HCT116 (cell line): ENCODE data around the gene CRADD. TPM values are rescaled to one million over a fixed set of nuclear protein-coding genes. Genes with fewer than 3 reads are reported as not detected.

ENCODE experiments used
- ATAC-seq: fragments of 200-7000 bp; cut with Tn5 transposase; 2 replicates; pipeline ENCODE4 v1.9.1; 2020; ENCODE audit warnings: mild to moderate bottlenecking, moderate library complexity
- BruUV-seq: library from RNA; stranded (reverse); fragments of 400-500 nt; replicated peaks from 2 replicates; lab custom pipeline; 2021; lab: Mats Ljungman, UMichigan
- CTCF ChIA-PET: fragments of 300-600 bp; sonication (Branson Sonifier 250); formaldehyde crosslinking; loops from one replicate; lab custom pipeline; 2021; ENCODE audit warnings: antibody characterized with exemption; lab: Charles Lee
- POLR2A ChIA-PET: fragments of 300-600, 350-600 bp; sonication (Branson Sonifier 250); formaldehyde crosslinking; loops from one replicate; lab custom pipeline; 2021; ENCODE audit warnings: antibody characterized with exemption; lab: Charles Lee
- RAD21 ChIA-PET, 2 experiments: fragments of 300-600 bp; sonication (Branson Sonifier 250); formaldehyde crosslinking; loops; one replicate each; lab custom pipeline; 2023; ENCODE audit warnings: low total read pairs in 2 of 2; ENCODE audit not compliant: uncharacterized antibody in 2 of 2, unreplicated experiment in 2 of 2, low non-redundant PET in 1 of 2; lab: Charles Lee
- DNase-seq: peaks from one replicate; pipeline ENCODE4 v3.0.0-alpha.2; 2010; ENCODE audit warnings: low read depth, low spot score
- H2AFZ ChIP-seq: fragments of 200-600 bp; shearing (Covaris generic), sonication (generic); 2 replicates; pipeline ENCODE4 v1.6.1; 2017; ENCODE audit warnings: low read depth, mixed run types, mixed read lengths, antibody characterized with exemption, low read length; ENCODE audit not compliant: poor library complexity, severe bottlenecking
- H3K27ac ChIP-seq: 2 replicates; pipeline ENCODE4 v1.5.1; 2012; ENCODE audit warnings: low read depth, low read length
- H3K27me3 ChIP-seq: fragments of 200-600 bp; sonication (generic); 2 replicates; pipeline ENCODE4 v1.6.1; 2016; ENCODE audit warnings: mixed run types, low read length, mixed read lengths; ENCODE audit not compliant: insufficient read depth
- H3K36me3 ChIP-seq, 2 experiments: fragments of 200-500 bp in 1 of 2; fragments of 200-600 bp in 1 of 2; sonication (Bioruptor generic) in 1 of 2; sonication (generic) in 1 of 2; 2 replicates each; pipeline versions ENCODE4 v1.5.1 to v1.6.1; 2014 to 2016; ENCODE audit warnings: low read length in 2 of 2, inconsistent platforms in 1 of 2, mixed read lengths in 1 of 2, mixed run types in 1 of 2; ENCODE audit not compliant: insufficient read depth in 2 of 2, control insufficient read depth in 1 of 2
- H3K4me1 ChIP-seq, 2 experiments: fragments of 200-600 bp in 1 of 2; sonication (generic) in 1 of 2; 2 replicates each; pipeline versions ENCODE4 v1.5.1 to v1.6.1; 2012 to 2017; ENCODE audit warnings: low read length in 2 of 2, inconsistent platforms in 1 of 2, mild to moderate bottlenecking in 1 of 2, mixed read lengths in 1 of 2, mixed run types in 1 of 2, moderate library complexity in 1 of 2; ENCODE audit not compliant: insufficient read depth in 2 of 2, control insufficient read depth in 1 of 2
- H3K4me2 ChIP-seq: fragments of 200-600 bp; sonication (generic); 2 replicates; pipeline ENCODE4 v1.6.1; 2017; ENCODE audit warnings: mixed run types, low read length, mixed read lengths
- H3K4me3 ChIP-seq, 2 experiments: fragments of 200-600 bp in 1 of 2; sonication (generic) in 1 of 2; replicated peaks in 1 of 2; 2 replicates each; pipeline ENCODE4 v1.5.1; 2011 to 2016; ENCODE audit warnings: low read length in 2 of 2, control low read depth in 1 of 2, low read depth in 1 of 2, mild to moderate bottlenecking in 1 of 2, mixed read lengths in 1 of 2, mixed run types in 1 of 2
- H3K79me2 ChIP-seq: fragments of 200-600 bp; sonication (generic); 2 replicates; pipeline ENCODE4 v1.6.1; 2017; ENCODE audit warnings: mild to moderate bottlenecking, mixed run types, low read length, moderate library complexity, mixed read lengths; ENCODE audit not compliant: insufficient read depth
- H3K9ac ChIP-seq: fragments of 200-600 bp; sonication (generic); 2 replicates; pipeline ENCODE4 v1.6.1; 2016; ENCODE audit warnings: low read length, mixed read lengths
- H3K9me2 ChIP-seq: fragments of 200-600 bp; sonication (generic), shearing (Covaris generic); 2 replicates; pipeline ENCODE4 v1.6.1; 2017; ENCODE audit warnings: mixed run types, mild to moderate bottlenecking, moderate library complexity; ENCODE audit not compliant: insufficient read depth
- H3K9me3 ChIP-seq, 2 experiments: fragments of 200-500 bp in 1 of 2; fragments of 200-600 bp in 1 of 2; sonication (Bioruptor generic) in 1 of 2; sonication (generic) in 1 of 2; 2 replicates each; pipeline ENCODE4 v1.6.1; 2014 to 2017; ENCODE audit warnings: low read length in 2 of 2, mixed read lengths in 2 of 2, inconsistent platforms in 1 of 2, low read depth in 1 of 2, mild to moderate bottlenecking in 1 of 2, mixed run types in 1 of 2, moderate library complexity in 1 of 2; ENCODE audit not compliant: control insufficient read depth in 1 of 2, insufficient read depth in 1 of 2
- H4K20me1 ChIP-seq: fragments of 200-600 bp; sonication (generic), shearing (Covaris generic); 2 replicates; pipeline ENCODE4 v1.6.1; 2017; ENCODE audit warnings: mixed run types, mild to moderate bottlenecking, moderate library complexity; ENCODE audit not compliant: insufficient read depth
- CBX3 ChIP-seq: IDR thresholded peaks from 2 replicates; pipeline ENCODE4 v1.6.1; 2012; ENCODE audit warnings: low read depth
- CTCF ChIP-seq, 3 experiments: fragments of 200-600 bp in 1 of 3; sonication (generic) in 1 of 3; IDR thresholded peaks in 2 of 3; conservative IDR thresholded peaks in 1 of 3; 2 replicates each; pipeline ENCODE4 v1.5.1; 2012 to 2017; ENCODE audit warnings: low read depth in 2 of 3, low read length in 2 of 3, antibody characterized with exemption in 1 of 3, borderline replicate concordance in 1 of 3, control low read depth in 1 of 3, mild to moderate bottlenecking in 1 of 3, mixed read lengths in 1 of 3, mixed run types in 1 of 3, moderate library complexity in 1 of 3; ENCODE audit not compliant: insufficient read depth in 1 of 3
- POLR2AphosphoS5 ChIP-seq: IDR thresholded peaks from 2 replicates; pipeline ENCODE4 v1.6.1; 2011; ENCODE audit warnings: mild to moderate bottlenecking, low read depth, low read length, moderate library complexity
- RAD21 ChIP-seq: IDR thresholded peaks from 2 replicates; pipeline ENCODE4 v1.6.1; 2012; ENCODE audit warnings: low read depth, mild to moderate bottlenecking
- YY1 ChIP-seq: IDR thresholded peaks from 2 replicates; pipeline ENCODE4 v1.6.1; 2011; ENCODE audit warnings: low read length, low read depth, moderate library complexity, mild to moderate bottlenecking; ENCODE audit not compliant: insufficient replicate concordance; ENCODE audit errors: extremely low read depth
- intact Hi-C: fragments of 100-400 bp; cut with micrococcal nuclease; formaldehyde crosslinking; loops from 2 replicates; pipeline ENCODE4 v1.10.0; 2022
- total RNA-seq: library from RNA; stranded (reverse); gene quantifications from one replicate; pipeline ENCODE4 v1.2.1, GENCODE V29; 2021; ENCODE audit not compliant: unreplicated experiment

CRADD gene
- total RNA-seq, 1 experiment from 2014 or later, result 12.2 TPM

GRCh38 chr12:93763746-93764147 lies 86.6 kb downstream of the CRADD start:
- CTCF ChIA-PET, result no interaction called here

GRCh38 chr12:93766371-93766770 lies 89.2 kb downstream of the CRADD start:
- no TSS peak for BruUV-seq
- CTCF ChIA-PET, result interaction anchor here (1.3 to 4.4 kb wide), 2 partner anchors 309 to 335 kb away, joined by 6 to 40 read pairs; no protein-coding TSS in a partner anchor

More at GRCh38 chr12:93763746-93764147, 86.6 kb downstream of the CRADD start:
- Histone ChIP-seq H2AFZ (no peak overlapping the region), H3K9me2 (no peaks in the 10 kb centered on the region), H3K4me1 (peaks cover 3 to 29% of the 10 kb centered on the region in 2 experiments; a peak in 2 of 4 replicates), H3K4me2 (no peak overlapping the region), H3K27me3 (no peaks in the 10 kb centered on the region), H3K27ac (no peak overlapping the region), H3K9me3 (no peaks in the 10 kb centered on the region), H4K20me1 (no peaks in the 10 kb centered on the region), H3K4me3 (no peak overlapping the region), H3K79me2 (no peaks in the 10 kb centered on the region), H3K36me3 (no peaks in the 10 kb centered on the region), H3K9ac (no peak overlapping the region)
- DNase-seq, result no peak
- RAD21 ChIA-PET, result no interaction called here
- POLR2A ChIA-PET, result no interaction called here
- no peak for ATAC-seq
- intact Hi-C loops, result no loop called here
- no TSS peak for BruUV-seq
- TF ChIP-seq POLR2AphosphoS5 (no peak), RAD21 (peak; percentile 44), CTCF (IDR thresholded peaks at IDR 0.05 in 2 of 3, conservative IDR thresholded peaks at IDR 0.05 in 1 of 3; ENCODE audit: borderline replicate concordance in 1 of 3, insufficient read depth in 1 of 3, low read depth in 2 of 3, low read length in 2 of 3) (0 out of 6 replicates have a peak, but pooled peaks of 1 of the 3 experiments have one; percentile 14)

More at GRCh38 chr12:93766371-93766770, 89.2 kb downstream of the CRADD start:
- no peak overlapping the region for H3K4me2 ChIP-seq
- no peak overlapping the region for H3K9ac ChIP-seq
- H3K9me2 ChIP-seq, result no peaks in the 10 kb centered on the region
- H3K27ac ChIP-seq, result no peak overlapping the region
- no peak for DNase-seq
- no peaks in the 10 kb centered on the region for H4K20me1 ChIP-seq
- ChIA-PET POLR2A (interaction anchor here (0.8 kb wide), 1 partner anchor 14 kb away, joined by 3 read pairs; no protein-coding TSS in a partner anchor), RAD21 (interaction anchor here (0.7 to 1.6 kb wide), 4 partner anchors 197 to 335 kb away, joined by 3 to 8 read pairs (median 3); no protein-coding TSS in a partner anchor)
- no peak overlapping the region for H2AFZ ChIP-seq
- H3K9me3 ChIP-seq, result no peaks in the 10 kb centered on the region
- H3K4me3 ChIP-seq, result no peak overlapping the region
- TF ChIP-seq CBX3, result no peak
- TF ChIP-seq YY1, result no peak
- H3K36me3 ChIP-seq, result no peaks in the 10 kb centered on the region
- no peak for ATAC-seq
- intact Hi-C loops, result loop anchor here (2.0 to 5.0 kb wide), 2 partner anchors 212 to 264 kb away; no protein-coding TSS in a partner anchor
- no peaks in the 10 kb centered on the region for H3K79me2 ChIP-seq
- peaks cover under 1 to 14% of the 10 kb centered on the region in 2 experiments; a peak in 2 of 4 replicates for H3K4me1 ChIP-seq
- no peaks in the 10 kb centered on the region for H3K27me3 ChIP-seq
